MG63 (cell line): Measurements from ENCODE around the gene GRAMD4. TPM values are rescaled to one million over a fixed set of nuclear protein-coding genes. Genes with fewer than 3 reads are reported as not detected.
A peak's percentile ranks its signal among the peaks of the same experiment; 100 is the strongest.
"Not testable (repeated sequence)": the region's sequence is repeated elsewhere in the genome, so short reads cannot be mapped to it uniquely, and the experiment has no call there.

Experiments used
- DNase-seq: peaks from one replicate; pipeline ENCODE4 v3.0.0-alpha.2; 2020
- H3K27me3 ChIP-seq: fragments of 250-450 bp; sonication (Bioruptor Pico); 2 replicates; pipeline ENCODE4 v1.5.1; 2020; ENCODE audit warnings: mild to moderate bottlenecking, moderate library complexity
- H3K36me3 ChIP-seq: fragments of 250-450 bp; sonication (Bioruptor Pico); 2 replicates; pipeline ENCODE4 v1.5.1; 2020; ENCODE audit warnings: mild to moderate bottlenecking, moderate library complexity
- H3K4me3 ChIP-seq: fragments of 250-450 bp; sonication (Bioruptor Pico); 2 replicates; pipeline ENCODE4 v1.5.1; 2020; ENCODE audit warnings: mild to moderate bottlenecking, moderate library complexity
- H3K9me3 ChIP-seq: fragments of 250-450 bp; sonication (Bioruptor Pico); 2 replicates; pipeline ENCODE4 v1.5.1; 2020; ENCODE audit warnings: mild to moderate bottlenecking, moderate library complexity
- total RNA-seq: library from RNA; depleted of rRNA; stranded (reverse); fragments of >200 nt; shearing (Covaris generic); gene quantifications from 2 replicates; pipeline ENCODE4 v1.2.3, GENCODE V29; 2014; ENCODE audit warnings: low replicate concordance

Gene GRAMD4
- total RNA-seq, 1 experiment from 2014 or later: 10.8 TPM

DNA sequence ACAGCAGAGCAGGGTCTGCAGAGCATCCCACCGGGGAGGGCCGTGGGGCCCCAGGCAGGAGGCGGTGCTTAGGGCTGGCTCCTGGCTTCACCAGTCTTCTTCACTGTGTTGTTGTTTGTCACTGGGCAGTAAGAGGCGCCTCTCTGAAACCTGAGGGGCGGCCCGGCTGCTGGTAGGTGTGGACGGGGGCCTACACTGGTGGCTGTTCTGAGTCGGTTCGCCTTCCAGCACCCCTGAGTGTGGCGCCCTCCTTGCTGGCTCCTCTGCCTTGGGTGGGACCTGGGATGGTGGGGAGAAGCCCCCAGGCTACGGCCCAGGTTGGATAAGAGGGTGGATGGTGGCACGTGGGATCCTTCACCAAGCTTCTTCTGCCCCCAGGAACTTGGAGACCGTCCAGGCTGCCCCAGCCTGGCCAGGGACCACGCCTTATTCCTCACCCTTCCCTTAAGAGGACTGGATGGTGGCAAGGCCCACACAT is 10.4 kb upstream of the GRAMD4 start:
- no peaks in the 10 kb centered on the region for H3K36me3 ChIP-seq
- H3K9me3 ChIP-seq: no peaks in the 10 kb centered on the region
- no peak for DNase-seq
- H3K4me3 ChIP-seq: no peak overlapping the region
- H3K27me3 ChIP-seq: no peaks in the 10 kb centered on the region

DNA sequence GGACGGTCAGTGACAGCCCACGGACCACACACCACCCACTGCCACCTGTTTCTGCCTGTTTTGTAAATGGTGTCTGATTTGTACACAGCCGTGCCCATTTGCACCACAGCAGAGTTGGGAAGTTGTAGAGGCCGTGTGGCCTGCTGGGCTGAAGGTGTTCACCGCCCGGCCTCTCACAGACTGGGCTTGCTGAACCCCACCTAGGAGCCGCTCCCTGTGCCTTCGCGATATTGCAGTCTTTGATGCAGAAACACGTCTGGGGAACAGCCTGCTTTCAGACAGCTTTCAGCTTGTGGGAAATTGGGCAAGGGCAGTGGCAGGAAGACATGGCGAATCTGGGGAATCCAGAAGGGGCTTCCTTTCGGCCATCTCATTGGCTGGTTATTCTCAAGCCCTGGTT is 9.8 kb upstream of the GRAMD4 start:
- Histone ChIP-seq H3K9me3 (no peaks in the 10 kb centered on the region), H3K27me3 (no peaks in the 10 kb centered on the region), H3K4me3 (no peak overlapping the region), H3K36me3 (no peaks in the 10 kb centered on the region)
- DNase-seq: no peak

DNA sequence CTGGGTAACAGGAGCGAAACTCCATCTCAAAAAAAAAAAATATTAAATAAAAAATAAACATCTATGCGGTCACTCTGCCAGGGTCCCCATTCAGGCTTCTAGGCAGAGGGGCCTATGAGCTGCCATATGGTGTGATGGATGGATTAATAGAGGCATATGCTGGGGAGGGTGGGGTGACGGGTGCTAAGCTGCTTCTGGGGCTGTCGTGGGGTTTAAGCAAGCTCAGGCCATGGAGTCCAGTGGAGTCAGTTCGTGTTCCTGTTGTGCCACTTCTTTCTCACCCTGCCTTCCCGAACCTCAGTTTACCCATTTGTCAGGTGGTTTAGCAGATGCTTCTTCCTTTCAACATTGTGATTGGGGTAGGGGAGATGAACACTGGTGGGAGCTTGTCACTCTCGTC is 9.0 kb upstream of the GRAMD4 start:
- Histone ChIP-seq H3K4me3 (no peak overlapping the region), H3K9me3 (no peaks in the 10 kb centered on the region), H3K27me3 (no peaks in the 10 kb centered on the region), H3K36me3 (no peaks in the 10 kb centered on the region)
- no peak for DNase-seq

DNA sequence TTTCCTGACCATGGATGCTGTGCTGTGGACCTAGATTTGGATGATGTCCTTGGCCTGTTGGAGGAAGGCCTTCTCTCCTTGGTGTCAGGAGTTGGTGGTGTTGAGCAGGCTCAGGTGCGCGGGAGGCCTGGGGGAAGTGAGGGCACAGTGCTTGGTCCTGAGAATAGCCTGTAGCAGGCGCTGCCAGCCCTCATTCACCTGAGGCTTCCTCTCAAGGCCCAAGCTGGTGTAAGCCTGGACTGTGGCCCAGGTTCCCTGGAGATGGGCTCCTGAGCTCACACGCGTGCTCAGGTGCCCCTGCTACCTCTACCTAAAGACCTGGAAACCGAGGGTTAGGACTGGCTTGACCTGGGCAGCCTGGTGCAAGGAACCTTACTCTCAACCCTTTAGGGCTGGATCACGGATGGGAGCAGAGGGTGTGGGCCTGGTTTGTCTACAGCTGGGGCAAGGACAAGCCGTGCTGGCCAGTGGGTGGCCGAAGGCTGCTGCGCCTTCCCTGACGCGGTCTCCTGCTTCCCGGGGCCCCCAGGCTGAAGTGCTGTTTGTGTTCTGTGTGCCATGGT is 7.8 kb upstream of the GRAMD4 start:
- no peaks in the 10 kb centered on the region for H3K9me3 ChIP-seq
- no peak for DNase-seq
- H3K27me3 ChIP-seq: no peaks in the 10 kb centered on the region
- H3K36me3 ChIP-seq: no peaks in the 10 kb centered on the region
- H3K4me3 ChIP-seq: no peak overlapping the region

DNA sequence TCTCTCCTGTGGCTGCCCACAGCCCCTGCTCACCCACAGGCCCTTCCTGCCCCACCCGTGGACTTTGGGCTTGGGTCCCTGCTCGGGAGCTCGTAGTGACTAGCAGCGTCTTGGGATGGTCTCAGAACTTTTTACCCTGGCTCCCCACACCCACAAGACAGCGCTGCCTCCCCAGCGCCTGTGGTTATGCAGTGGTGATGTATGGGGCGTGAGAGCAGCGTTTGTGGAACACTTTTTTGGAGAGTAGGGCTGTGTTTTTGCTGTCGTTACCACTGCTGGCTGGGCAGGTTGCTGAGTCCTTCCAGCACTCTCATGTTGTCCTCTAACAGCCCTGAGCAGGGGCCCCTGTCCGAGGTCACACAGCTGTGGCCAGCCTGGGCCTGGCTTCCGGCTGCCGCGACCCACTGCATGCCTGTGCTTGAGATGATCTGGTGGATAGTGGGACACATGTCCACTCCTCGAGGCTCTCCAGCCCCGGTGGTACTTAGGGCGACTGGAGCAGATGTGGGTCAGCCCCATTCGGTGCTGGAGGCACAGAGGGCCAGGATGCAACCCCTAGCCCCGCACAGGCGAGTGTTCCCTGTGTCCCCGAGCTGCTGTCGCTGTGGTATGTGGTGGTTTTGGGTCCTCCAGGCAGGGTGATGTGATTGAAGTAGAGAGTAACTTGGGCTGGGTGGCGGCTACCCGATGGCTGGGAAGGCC is 7.1 kb upstream of the GRAMD4 start:
- no peak overlapping the region for H3K4me3 ChIP-seq
- DNase-seq: no peak
- no peaks in the 10 kb centered on the region for H3K9me3 ChIP-seq
- H3K36me3 ChIP-seq: no peaks in the 10 kb centered on the region
- no peaks in the 10 kb centered on the region for H3K27me3 ChIP-seq

DNA sequence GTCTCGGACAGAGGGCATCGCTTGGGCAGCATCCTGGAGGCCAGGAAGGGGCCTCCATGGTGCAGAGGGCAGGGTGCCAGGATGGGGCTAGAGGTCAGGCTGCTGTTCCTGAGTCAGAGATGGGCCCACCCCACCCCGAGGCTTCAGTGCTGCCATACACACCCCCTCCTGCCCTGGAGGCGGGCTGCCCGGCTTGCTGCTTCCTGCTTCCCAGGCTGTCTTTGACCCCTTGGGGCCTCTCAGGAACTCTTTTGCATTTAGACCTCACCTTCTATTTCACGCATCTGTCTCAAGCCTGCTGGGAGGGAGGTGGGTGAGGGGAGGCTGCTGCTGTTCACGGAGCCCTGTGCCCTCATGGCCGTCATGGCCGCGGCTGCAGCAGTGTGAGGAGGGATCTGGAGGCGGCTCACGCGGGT is 6.6 kb upstream of the GRAMD4 start:
- no peaks in the 10 kb centered on the region for H3K9me3 ChIP-seq
- H3K4me3 ChIP-seq: no peak overlapping the region
- H3K36me3 ChIP-seq: no peaks in the 10 kb centered on the region
- DNase-seq: peak; percentile 25
- H3K27me3 ChIP-seq: no peaks in the 10 kb centered on the region

DNA sequence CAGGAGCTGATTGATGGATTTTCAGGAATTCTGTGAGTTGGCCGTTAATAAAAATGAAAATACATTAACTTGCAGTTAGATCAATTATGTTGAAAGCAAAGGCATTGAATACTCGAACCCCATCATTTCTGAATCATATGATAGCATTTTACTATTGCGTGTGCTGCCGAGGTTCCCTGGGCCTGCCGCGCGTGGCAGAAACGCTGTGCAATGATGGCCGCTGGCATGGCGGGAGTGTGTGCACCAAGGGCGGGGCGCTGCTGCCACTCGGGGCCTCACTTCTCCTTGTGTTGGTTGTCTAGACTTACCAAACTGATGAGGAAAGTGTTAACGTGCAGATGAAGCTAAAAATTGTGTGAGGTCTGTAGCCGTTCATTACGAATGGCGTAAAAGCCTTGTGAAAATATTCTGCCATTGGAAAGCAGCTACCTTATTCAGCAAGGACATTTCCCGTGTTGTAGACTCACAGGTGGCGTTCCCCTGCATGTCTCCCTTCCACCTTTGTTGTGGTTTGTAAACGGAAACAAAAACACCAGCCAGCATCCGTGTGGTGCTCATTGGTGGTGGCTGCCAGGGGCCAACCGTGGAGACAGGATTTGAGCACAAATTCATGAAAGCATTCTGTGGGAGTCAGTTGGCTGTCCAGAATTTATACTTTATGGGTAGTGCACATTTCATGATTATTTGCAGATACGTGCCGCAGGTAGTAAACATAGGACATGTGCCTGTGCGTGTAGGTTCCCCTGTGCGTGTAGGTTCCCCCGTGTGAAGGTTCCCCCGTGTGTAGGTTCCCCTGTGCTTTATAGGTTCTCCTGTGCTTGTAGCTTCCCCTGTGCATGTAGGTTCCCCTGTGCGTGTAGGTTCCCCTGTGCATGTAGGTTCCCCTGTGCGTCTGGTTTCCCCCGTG is 5.9 kb upstream of the GRAMD4 start:
- DNase-seq: no peak
- H3K9me3 ChIP-seq: no peaks in the 10 kb centered on the region
- no peaks in the 10 kb centered on the region for H3K27me3 ChIP-seq
- H3K4me3 ChIP-seq: no peak overlapping the region
- no peaks in the 10 kb centered on the region for H3K36me3 ChIP-seq

DNA sequence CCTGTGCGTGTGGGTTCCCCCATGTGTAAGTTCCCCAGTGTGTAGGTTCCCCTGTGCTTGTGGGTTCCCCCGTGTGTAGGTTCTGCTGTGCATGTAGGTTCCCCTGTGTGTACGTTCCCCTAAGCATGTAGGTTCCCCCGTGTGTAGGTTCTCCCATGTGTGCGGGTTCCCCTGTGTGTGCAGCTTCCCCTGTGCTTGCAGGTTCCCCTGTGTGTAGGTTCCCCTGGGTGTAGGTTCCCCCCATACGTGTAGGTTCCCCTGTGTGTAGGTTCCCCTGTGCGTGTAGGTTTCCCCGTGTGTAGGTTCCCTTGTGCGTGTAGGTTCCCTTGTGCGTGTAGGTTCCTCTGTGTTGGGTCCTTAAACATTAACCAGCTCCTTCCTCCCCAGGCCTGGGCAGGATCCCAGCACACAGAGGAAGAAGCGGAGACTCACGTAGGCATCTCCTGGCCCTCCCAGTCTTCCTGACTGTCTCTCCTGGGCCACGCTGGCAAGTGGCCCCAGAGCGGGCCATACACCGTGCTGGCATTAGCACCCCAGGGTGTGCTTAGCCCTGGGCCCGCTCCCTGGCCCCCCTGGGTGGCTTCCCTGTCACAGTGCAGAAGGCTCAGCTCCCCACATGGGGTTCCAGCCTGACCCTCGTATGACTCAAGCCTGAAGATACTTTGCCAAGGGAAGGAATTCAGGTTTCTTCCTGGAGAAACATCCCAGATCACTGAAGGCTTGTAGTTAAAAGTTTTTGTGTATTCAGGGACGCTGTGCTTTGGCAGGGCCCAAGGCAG is 2.8 kb upstream of the GRAMD4 start:
- Histone ChIP-seq H3K27me3 (no peaks in the 10 kb centered on the region), H3K36me3 (no peaks in the 10 kb centered on the region), H3K4me3 (no peak overlapping the region), H3K9me3 (no peaks in the 10 kb centered on the region)
- DNase-seq: peak; percentile 10

DNA sequence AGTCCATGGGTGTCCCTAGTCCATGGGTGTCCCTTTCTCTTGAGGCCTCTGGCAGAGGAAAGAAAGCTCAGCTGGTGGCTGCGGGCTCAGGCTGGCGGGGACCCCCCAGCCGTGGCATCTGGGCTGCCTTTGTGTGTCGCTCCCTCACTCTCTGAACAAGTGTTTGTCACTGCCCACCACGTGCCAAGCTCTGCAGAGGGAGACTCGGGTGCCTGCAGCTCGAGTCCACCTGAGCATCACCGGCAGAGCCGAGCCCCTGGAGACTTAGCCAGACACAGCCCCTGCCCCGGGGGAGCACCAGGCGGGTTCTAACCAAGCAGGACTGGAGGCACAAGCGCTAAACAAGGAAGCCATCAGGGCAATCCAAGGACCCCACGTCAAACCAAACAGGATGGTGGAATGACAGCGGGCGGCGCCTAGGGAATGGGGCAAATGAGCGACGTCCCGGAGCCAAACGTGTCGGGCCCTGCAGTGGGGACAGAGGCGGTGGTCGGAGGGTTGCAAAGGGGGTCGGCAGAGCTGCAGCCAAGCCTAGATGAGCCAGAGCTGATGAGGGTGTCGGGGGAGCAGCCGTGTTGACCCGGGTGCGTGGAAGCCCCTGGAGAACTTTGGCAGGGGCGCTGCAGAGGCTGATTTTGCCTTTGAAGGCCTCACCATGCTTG is 2.1 kb upstream of the GRAMD4 start:
- Histone ChIP-seq H3K4me3 (no peak overlapping the region), H3K9me3 (no peaks in the 10 kb centered on the region), H3K36me3 (no peaks in the 10 kb centered on the region), H3K27me3 (no peaks in the 10 kb centered on the region)
- no peak for DNase-seq

DNA sequence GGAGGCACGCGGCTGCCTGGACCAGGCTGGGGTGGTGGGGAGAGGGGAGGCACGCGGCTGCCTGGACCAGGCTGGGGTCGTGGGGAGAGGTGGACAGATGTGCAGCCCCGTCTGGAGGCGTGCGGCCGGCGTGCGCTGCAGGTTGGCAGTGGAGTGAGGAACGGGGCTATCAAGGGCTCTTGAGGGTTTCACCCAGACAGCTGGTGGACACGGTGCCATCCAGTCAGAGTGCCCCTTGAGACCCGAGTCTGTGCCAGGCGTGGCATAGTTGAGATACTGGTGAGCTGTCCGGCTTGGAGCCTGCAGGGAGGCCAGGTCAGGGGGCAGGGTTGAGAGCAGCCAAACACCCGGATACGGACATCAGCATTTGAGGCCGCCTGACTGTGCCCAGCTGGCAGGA is 1.5 kb upstream of the GRAMD4 start:
- H3K36me3 ChIP-seq: no peaks in the 10 kb centered on the region
- H3K27me3 ChIP-seq: no peaks in the 10 kb centered on the region
- H3K9me3 ChIP-seq: no peaks in the 10 kb centered on the region
- no peak overlapping the region for H3K4me3 ChIP-seq
- no peak for DNase-seq

DNA sequence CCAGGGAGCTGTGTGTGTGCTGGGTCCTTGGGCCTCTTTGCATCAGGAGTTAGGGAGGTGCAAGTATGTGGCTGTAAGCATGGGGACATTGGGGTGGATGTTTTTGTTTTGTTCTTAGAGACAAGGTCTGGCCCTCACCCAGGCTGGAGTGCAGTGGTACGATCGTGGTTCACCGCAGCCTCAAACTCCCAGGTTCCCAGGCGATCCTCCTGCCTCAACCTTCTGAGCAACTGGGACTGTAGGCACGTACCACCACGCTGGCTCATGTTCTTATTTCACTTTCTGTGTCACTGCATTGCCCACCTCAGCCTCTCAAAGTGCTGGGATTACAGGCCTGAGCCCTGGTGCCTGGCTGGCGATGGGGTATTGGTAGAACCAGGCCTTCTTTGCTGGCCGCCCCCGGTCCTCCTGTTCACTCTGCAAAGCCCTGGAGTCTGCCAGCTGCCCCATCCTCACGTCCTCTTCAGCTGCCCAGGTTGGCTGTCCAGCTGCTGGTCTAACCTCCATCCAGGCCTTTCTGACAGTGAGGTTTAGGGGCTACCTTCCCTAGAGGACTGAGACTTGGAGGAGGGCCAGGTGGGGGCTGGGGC is 851 bp upstream of the GRAMD4 start:
- DNase-seq: no peak
- H3K4me3 ChIP-seq: no peak overlapping the region
- no peaks in the 10 kb centered on the region for H3K9me3 ChIP-seq
- H3K36me3 ChIP-seq: no peaks in the 10 kb centered on the region
- H3K27me3 ChIP-seq: no peaks in the 10 kb centered on the region

DNA sequence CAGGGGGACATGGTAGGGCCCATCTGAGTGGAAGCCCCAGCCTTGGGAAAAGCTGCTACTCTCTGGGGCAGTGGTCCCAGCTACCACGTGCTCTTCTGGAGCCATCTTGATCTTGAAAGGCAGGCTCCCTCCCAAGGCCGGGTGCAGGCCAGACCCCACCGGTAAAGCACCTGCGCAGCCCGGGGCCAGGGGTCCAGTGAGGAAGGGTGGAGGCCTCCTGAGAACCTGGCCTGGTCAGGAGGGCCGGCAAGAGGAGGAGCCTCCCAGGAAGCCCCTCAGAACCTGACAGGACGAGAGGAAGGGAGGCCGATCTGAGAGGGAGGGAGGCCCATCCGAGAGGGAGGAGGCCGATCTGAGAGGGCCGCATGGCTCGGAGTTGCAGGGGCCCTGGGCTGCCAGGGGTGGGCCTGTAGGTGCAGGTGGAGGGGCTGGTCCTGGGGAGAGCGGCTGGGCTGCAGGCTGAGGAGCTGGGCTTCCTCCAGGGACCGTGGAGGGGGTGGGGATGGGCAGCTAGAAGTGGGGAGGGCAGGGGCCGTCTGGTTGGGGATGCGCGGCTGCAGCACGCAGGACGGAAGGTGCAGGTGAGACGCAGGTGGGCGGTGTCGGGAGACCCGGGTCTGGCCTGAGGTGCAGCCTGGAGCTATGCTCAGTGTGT is 529 bp downstream of the GRAMD4 start:
- H3K36me3 ChIP-seq: no peaks in the 10 kb centered on the region
- H3K9me3 ChIP-seq: no peaks in the 10 kb centered on the region
- no peak overlapping the region for H3K4me3 ChIP-seq
- DNase-seq: no peak
- H3K27me3 ChIP-seq: no peaks in the 10 kb centered on the region

DNA sequence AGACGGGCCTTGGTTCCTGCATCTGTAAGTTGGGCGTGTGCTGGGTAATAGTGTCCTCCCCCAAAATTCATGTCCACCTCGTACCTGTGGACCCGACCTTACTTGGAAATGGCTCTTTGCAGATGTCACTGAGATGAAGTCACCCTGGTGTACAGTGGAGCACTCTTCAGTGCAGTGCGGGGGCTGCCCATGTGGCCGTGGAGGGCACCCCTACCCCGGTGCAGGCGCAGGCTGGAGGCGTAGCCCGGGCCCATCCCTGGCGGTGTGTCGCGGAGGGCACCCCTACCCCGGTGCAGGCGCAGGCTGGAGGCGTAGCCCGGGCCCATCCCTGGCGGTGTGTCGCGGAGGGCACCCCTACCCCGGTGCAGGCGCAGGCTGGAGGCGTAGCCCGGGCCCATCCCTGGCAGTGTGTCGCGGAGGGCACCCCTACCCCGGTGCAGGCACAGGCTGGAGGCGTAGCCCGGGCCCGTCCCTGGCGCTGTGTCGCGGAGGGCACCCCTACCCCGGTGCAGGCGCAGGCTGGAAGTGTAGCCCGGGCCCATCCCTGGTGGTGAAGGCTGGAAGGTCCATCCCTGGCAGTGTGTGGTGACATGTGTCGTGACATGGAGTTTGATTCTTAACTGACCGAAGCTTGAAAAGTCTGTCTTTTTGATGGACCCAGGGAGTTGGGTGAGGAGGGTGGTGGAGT is 1.2 kb downstream of the GRAMD4 start:
- not testable (repeated sequence) for H3K9me3 ChIP-seq, H3K4me3 ChIP-seq, H3K27me3 ChIP-seq, H3K36me3 ChIP-seq, DNase-seq

DNA sequence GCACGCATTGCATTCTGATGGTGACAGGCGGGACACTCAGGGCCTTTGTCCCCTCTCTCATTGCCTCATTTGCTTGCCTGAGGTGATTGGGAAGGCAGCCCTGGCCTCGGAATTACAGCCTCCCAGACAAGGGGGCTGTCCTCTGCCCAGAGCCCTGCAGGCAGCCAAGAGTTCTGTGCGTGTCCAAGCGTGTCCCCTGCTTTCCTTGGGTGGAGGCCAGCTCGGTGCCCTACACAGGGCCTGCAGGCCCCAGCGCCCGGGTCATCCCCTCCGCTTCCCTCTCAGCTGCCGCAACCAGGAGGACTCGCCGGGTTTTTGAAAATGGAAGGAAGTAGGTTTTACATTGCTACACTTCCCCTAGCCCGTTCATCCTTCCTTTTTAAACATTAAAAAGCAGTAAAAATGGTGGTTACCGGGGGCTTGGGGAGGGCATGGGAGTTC is 1.9 kb downstream of the GRAMD4 start:
- no peak for DNase-seq
- no peaks in the 10 kb centered on the region for H3K36me3 ChIP-seq
- H3K9me3 ChIP-seq: no peaks in the 10 kb centered on the region
- H3K4me3 ChIP-seq: no peak overlapping the region
- H3K27me3 ChIP-seq: no peaks in the 10 kb centered on the region
